ENCODE results near the gene FOXN1. TPM values are rescaled to one million over a fixed set of nuclear protein-coding genes. Genes with fewer than 3 reads are reported as not detected.

Gene FOXN1
- total RNA-seq, 4 donors from 2014 or later = 0.14 to 0.32 TPM; not detected in 2

DNA sequence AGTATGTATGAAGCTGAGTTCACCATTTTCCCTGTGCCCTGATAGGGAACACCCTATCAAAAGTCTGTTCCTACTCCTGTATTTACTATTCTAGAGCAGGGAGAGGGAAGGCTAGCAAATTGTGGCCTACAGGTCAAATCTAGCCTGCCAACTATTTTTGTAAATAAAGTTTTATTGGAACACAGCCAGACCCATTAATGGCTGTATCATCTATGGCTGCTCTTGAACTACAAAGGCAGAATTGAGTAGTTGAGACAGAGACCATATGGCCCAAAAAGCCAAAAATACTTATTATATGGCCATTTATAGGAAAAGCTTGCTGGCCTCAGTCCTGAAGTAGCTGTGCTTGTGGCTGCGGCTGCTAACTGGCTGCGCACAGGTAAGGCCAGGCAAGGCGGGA lies 74.8 kb downstream of the FOXN1 start:
- Histone ChIP-seq H3K36me3 (peaks cover 0 to 1% (median 0%) of the 10 kb centered on the region in 4 donors), H3K4me1 (peaks cover 0 to 11% (median 7%) of the 10 kb centered on the region in 4 donors), H3K4me3 (no peak overlapping the region), H3K27ac (no peak overlapping the region), H3K27me3 (no peaks in the 10 kb centered on the region), H3K9me3 (no peaks in the 10 kb centered on the region)
- 100% methylated on average over 3 of the region's 3 CpGs; no CpG with 5 or more reads in 1 of the 2 donors for WGBS, 2 donors (ENCODE audit: low coverage in 1 of 2)
- DNase-seq = no peak
- in situ Hi-C loops (cut with MboI; ENCODE audit: low pct_ligation_motif_present in 1 of 4, low pct_unique_long_range_greater_than_20kb in 1 of 4, low sequenced_read_pairs in 3 of 4) = no loop called here
- intact Hi-C loops (cut with DNase I; ENCODE audit: low total_unique reads) = no loop called here
- TF ChIP-seq POLR2A (IDR thresholded peaks at IDR 0.05) (no peak), POLR2AphosphoS5 (IDR thresholded peaks at IDR 0.05) (no peak), EP300 (IDR thresholded peaks at IDR 0.05; ENCODE audit: low read depth) (no peak)
- TF ChIP-seq, protein P1, sequence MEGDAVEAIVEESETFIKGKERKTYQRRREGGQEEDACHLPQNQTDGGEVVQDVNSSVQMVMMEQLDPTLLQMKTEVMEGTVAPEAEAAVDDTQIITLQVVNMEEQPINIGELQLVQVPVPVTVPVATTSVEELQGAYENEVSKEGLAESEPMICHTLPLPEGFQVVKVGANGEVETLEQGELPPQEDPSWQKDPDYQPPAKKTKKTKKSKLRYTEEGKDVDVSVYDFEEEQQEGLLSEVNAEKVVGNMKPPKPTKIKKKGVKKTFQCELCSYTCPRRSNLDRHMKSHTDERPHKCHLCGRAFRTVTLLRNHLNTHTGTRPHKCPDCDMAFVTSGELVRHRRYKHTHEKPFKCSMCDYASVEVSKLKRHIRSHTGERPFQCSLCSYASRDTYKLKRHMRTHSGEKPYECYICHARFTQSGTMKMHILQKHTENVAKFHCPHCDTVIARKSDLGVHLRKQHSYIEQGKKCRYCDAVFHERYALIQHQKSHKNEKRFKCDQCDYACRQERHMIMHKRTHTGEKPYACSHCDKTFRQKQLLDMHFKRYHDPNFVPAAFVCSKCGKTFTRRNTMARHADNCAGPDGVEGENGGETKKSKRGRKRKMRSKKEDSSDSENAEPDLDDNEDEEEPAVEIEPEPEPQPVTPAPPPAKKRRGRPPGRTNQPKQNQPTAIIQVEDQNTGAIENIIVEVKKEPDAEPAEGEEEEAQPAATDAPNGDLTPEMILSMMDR (IDR thresholded peaks at IDR 0.05) = no peak

DNA sequence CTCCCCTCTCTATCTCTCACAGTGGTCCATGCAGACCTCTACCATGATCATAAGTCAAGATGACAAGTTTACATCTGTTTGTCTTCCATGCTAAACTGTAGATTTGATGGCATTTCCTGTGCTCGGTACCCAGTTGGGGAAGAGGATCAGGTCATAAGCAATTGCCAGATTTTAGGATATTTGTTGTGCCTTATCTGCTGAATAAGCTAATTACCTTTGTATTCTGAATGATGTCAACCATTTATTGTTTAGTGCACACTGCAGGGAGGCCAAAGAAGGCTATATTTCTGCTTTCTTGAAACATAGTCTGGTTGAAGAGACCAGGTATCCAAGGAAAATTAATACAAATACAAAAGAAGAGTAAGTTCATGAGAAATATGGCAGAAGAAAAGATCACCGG lies 76.4 kb downstream of the FOXN1 start:
- in situ Hi-C loops (cut with MboI; ENCODE audit: low pct_ligation_motif_present in 1 of 4, low pct_unique_long_range_greater_than_20kb in 1 of 4, low sequenced_read_pairs in 3 of 4) (no loop called here), intact Hi-C loops (cut with DNase I; ENCODE audit: low total_unique reads) (no loop called here)
- peaks cover 0 to under 1% (median 0%) of the 10 kb centered on the region in 4 donors for H3K4me1 ChIP-seq
- H3K27ac ChIP-seq = no peak overlapping the region
- WGBS, 2 donors (ENCODE audit: low coverage in 1 of 2) = 93 to 100% methylated on average over 2 of the region's 2 CpGs
- peaks cover 0 to 3% (median 0%) of the 10 kb centered on the region in 4 donors for H3K36me3 ChIP-seq
- no peak overlapping the region for H3K4me3 ChIP-seq
- no peak for DNase-seq
- no peaks in the 10 kb centered on the region for H3K9me3 ChIP-seq
- TF ChIP-seq, protein P1 (IDR thresholded peaks at IDR 0.05) = no peak
- no peak for TF ChIP-seq POLR2AphosphoS5 (IDR thresholded peaks at IDR 0.05)
- no peak for TF ChIP-seq POLR2A (IDR thresholded peaks at IDR 0.05)
- TF ChIP-seq EP300 (IDR thresholded peaks at IDR 0.05; ENCODE audit: low read depth) = no peak
- no peaks in the 10 kb centered on the region for H3K27me3 ChIP-seq

DNA sequence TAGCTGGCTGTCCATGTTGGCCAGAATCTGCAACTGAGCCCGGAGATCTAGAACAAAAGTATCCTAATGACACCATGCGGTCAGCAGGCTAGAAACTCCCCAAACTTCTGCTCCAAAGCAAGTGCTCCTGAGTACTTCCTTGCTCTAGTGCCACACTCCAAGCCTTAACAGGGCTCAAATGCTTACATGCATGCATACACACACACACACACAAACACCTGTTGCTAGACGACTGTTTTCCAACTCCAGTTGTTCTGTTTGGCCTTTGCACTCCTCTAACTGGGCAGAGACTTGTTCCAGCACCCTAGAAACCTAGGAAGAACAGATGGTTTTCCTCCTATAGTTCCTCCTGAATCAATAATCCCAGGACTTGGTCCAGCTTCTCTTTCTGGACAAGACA lies 78.3 kb downstream of the FOXN1 start:
- Histone ChIP-seq H3K4me1 (no peaks in the 10 kb centered on the region), H3K27ac (no peak overlapping the region), H3K4me3 (no peak overlapping the region), H3K36me3 (peaks cover 0 to 3% (median 0%) of the 10 kb centered on the region in 4 donors), H3K9me3 (no peaks in the 10 kb centered on the region), H3K27me3 (no peaks in the 10 kb centered on the region)
- WGBS, 2 donors (ENCODE audit: low coverage in 1 of 2) = 50 to 91% methylated on average over 1 to 3 of the region's 3 CpGs
- DNase-seq = no peak
- intact Hi-C loops (cut with DNase I; ENCODE audit: low total_unique reads) (no loop called here), in situ Hi-C loops (cut with MboI; ENCODE audit: low pct_ligation_motif_present in 1 of 4, low pct_unique_long_range_greater_than_20kb in 1 of 4, low sequenced_read_pairs in 3 of 4) (no loop called here)
- no peak for TF ChIP-seq POLR2AphosphoS5 (IDR thresholded peaks at IDR 0.05)
- no peak for TF ChIP-seq POLR2A (IDR thresholded peaks at IDR 0.05)
- TF ChIP-seq, protein P1 (IDR thresholded peaks at IDR 0.05) = no peak
- no peak for TF ChIP-seq EP300 (IDR thresholded peaks at IDR 0.05; ENCODE audit: low read depth)

DNA sequence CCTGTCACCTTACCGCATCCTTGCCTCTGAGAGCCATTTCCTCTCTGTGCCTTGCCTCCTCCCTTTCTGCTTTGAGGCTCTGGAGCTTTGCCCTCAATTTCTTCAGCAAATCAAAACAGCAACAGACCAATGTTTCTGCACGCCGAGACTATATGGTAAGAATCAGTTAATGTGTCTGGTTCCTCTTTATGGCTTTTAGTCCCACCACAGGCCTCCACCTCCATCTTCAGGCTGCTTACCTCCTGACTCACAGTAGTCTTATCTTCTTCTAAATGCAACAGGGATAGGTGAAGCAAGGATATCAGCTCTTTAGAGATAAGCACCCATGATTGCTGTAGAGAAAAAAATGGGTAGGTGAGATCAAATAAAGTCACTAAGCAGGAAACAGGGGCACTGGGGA lies 79.7 kb downstream of the FOXN1 start:
- Histone ChIP-seq H3K4me3 (no peak overlapping the region), H3K27ac (no peak overlapping the region), H3K36me3 (peaks cover 0 to 3% (median 0%) of the 10 kb centered on the region in 4 donors), H3K4me1 (no peaks in the 10 kb centered on the region), H3K9me3 (no peaks in the 10 kb centered on the region), H3K27me3 (no peaks in the 10 kb centered on the region)
- TF ChIP-seq POLR2AphosphoS5 (IDR thresholded peaks at IDR 0.05) (no peak), POLR2A (IDR thresholded peaks at IDR 0.05) (no peak), EP300 (IDR thresholded peaks at IDR 0.05; ENCODE audit: low read depth) (no peak)
- TF ChIP-seq, protein P1 (IDR thresholded peaks at IDR 0.05) = no peak
- intact Hi-C loops (cut with DNase I; ENCODE audit: low total_unique reads) (no loop called here), in situ Hi-C loops (cut with MboI; ENCODE audit: low pct_ligation_motif_present in 1 of 4, low pct_unique_long_range_greater_than_20kb in 1 of 4, low sequenced_read_pairs in 3 of 4) (no loop called here)
- 89 to 97% methylated on average over 3 of the region's 3 CpGs for WGBS, 2 donors (ENCODE audit: low coverage in 1 of 2)
- no peak for DNase-seq

Other genes starting within 250 kb of the FOXN1 start
- 10 to 100 TPM in 1 of 4 donors, 1 to 10 TPM in 2, not detected in 1; 4.5 to 57.7 (median 8.9) TPM for gene TMEM97, start 187.1 kb upstream of the FOXN1 start, total RNA-seq
- gene IFT20, start 170.9 kb upstream of the FOXN1 start, total RNA-seq = 10 to 100 TPM in 3 of 4 donors, 1 to 10 TPM in 1; 7.2 to 46.0 (median 32.4) TPM
- gene TNFAIP1, start 170.6 kb upstream of the FOXN1 start, total RNA-seq = 100 to 1,000 TPM in 1 of 4 donors, 10 to 100 TPM in 3; 25.6 to 137 (median 49.4) TPM
- gene POLDIP2, start 148.8 kb upstream of the FOXN1 start, total RNA-seq = 10 to 100 TPM; 54.9 to 95.3 (median 66.5) TPM
- not detected for gene SEBOX, start 141.1 kb upstream of the FOXN1 start, total RNA-seq
- not detected for gene VTN, start 136.0 kb upstream of the FOXN1 start, total RNA-seq
- gene SARM1, start 134.7 kb upstream of the FOXN1 start, total RNA-seq = 10 to 100 TPM in 2 of 4 donors, 1 to 10 TPM in 2; 6.0 to 22.1 (median 9.5) TPM
- 10 to 100 TPM in 2 of 4 donors, 1 to 10 TPM in 2; 7.5 to 15.9 (median 11.0) TPM for gene SLC46A1, start 100.1 kb upstream of the FOXN1 start, total RNA-seq
- 10 to 100 TPM in 3 of 4 donors, not detected in 1; 49.7 to 95.0 (median 50.3) TPM for gene SLC13A2, start 32.7 kb upstream of the FOXN1 start, total RNA-seq
- gene UNC119, start 46.3 kb downstream of the FOXN1 start, total RNA-seq = 10 to 100 TPM; 16.4 to 52.4 (median 32.8) TPM
- 100 to 1,000 TPM in 2 of 4 donors, 10 to 100 TPM in 2; 18.1 to 182 (median 87.6) TPM for gene PIGS, start 65.2 kb downstream of the FOXN1 start, total RNA-seq
- 10 to 100 TPM in 2 of 4 donors, 1 to 10 TPM in 2; 3.0 to 46.1 (median 18.7) TPM for gene ALDOC, start 70.5 kb downstream of the FOXN1 start, total RNA-seq
- 10 to 100 TPM in 3 of 4 donors, 1 to 10 TPM in 1; 8.9 to 21.5 (median 13.6) TPM for gene SPAG5, start 92.7 kb downstream of the FOXN1 start, total RNA-seq
- 10 to 100 TPM in 3 of 4 donors, 1 to 10 TPM in 1; 8.3 to 70.8 (median 22.1) TPM for gene RSKR, start 107.8 kb downstream of the FOXN1 start, total RNA-seq
- gene BLTP2, start 138.8 kb downstream of the FOXN1 start, total RNA-seq = 100 to 1,000 TPM; 117 to 120 (median 118) TPM
- 10 to 100 TPM; 32.2 to 69.9 (median 49.1) TPM for gene SDF2, start 155.6 kb downstream of the FOXN1 start, total RNA-seq
- gene SUPT6H, start 155.9 kb downstream of the FOXN1 start, total RNA-seq = 100 to 1,000 TPM in 1 of 4 donors, 10 to 100 TPM in 3; 50.8 to 167 (median 61.6) TPM
- 1 to 10 TPM in 2 of 4 donors, under 1 TPM in 1, not detected in 1; 0.96 to 2.9 (median 1.4) TPM for gene PROCA1, start 205.5 kb downstream of the FOXN1 start, total RNA-seq
- 10 to 100 TPM; 41.1 to 60.5 (median 50.0) TPM for gene RAB34, start 211.5 kb downstream of the FOXN1 start, total RNA-seq
- 100 to 1,000 TPM; 238 to 385 (median 342) TPM for gene RPL23A, start 213.6 kb downstream of the FOXN1 start, total RNA-seq
- gene TLCD1, start 219.9 kb downstream of the FOXN1 start, total RNA-seq = 10 to 100 TPM in 1 of 4 donors, 1 to 10 TPM in 1, not detected in 2; 5.6 to 11.5 TPM
- 10 to 100 TPM in 1 of 4 donors, 1 to 10 TPM in 3; 5.7 to 52.3 (median 8.3) TPM for gene NEK8, start 222.4 kb downstream of the FOXN1 start, total RNA-seq
- 100 to 1,000 TPM in 3 of 4 donors, 10 to 100 TPM in 1; 65.7 to 191 (median 126) TPM for gene TRAF4, start 237.7 kb downstream of the FOXN1 start, total RNA-seq

All from transverse colon (tissue), 4 donors.